ENCODE results near the gene CYB5R4. TPM values are rescaled to one million over a fixed set of nuclear protein-coding genes. Genes with fewer than 3 reads are reported as not detected.
"Not testable (repeated sequence)": the region's sequence is repeated elsewhere in the genome, so short reads cannot be mapped to it uniquely, and the experiment has no call there.

The CYB5R4 gene
- total RNA-seq, 2 donors from 2014 or later: 13.7 to 18.9 TPM

DNA sequence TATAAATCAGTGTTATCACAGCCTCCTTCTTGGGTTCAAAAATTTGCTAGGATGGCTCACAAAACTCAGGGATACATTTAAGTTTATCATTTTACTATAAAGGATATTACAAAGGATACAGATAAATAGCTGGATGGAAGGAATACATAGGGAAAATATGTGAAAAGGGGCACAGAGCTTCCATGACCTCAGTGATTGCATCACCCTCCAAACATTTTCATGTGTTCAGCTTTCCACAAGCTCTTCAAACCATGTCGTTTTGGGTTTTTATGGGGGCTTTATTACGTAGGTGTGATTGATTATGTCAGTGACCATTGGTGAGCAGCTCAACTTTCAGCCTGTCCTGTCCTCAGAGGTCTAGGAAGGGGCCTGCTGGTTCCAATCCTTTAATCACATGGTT lies 68.0 kb downstream of the CYB5R4 start:
- Histone ChIP-seq H3K9ac (ENCODE audit: extremely low read depth, low read length, poor library complexity, severe bottlenecking) (no peak overlapping the region), H3K4me3 (ENCODE audit: low read length) (no peak overlapping the region), H3K27ac (ENCODE audit: low read depth, low read length) (no peak overlapping the region), H3K4me1 (ENCODE audit: control insufficient read depth, insufficient read depth, low read length) (no peaks in the 10 kb centered on the region), H3K9me3 (ENCODE audit: control insufficient read depth, low read length) (no peaks in the 10 kb centered on the region), H3K36me3 (ENCODE audit: control insufficient read depth, insufficient read depth, low read length) (peaks cover 6% of the 10 kb centered on the region), H3K27me3 (ENCODE audit: control insufficient read depth, insufficient read depth, low read length, poor library complexity, severe bottlenecking) (no peaks in the 10 kb centered on the region)
- H3K27me3 Mint-ChIP-seq (ENCODE audit: insufficient read depth): no peaks in the 10 kb centered on the region
- 97 to 100% methylated on average over 1 to 2 of the region's 2 CpGs for WGBS, 2 experiments (ENCODE audit: insufficient coverage in 1 of 2, insufficient read length in 1 of 2)
- peaks cover 29% of the 10 kb centered on the region for H3K36me3 Mint-ChIP-seq (ENCODE audit: low read depth)
- no peaks in the 10 kb centered on the region for H3K9me3 Mint-ChIP-seq
- DNase-seq: no peak
- TF ChIP-seq, protein P1, sequence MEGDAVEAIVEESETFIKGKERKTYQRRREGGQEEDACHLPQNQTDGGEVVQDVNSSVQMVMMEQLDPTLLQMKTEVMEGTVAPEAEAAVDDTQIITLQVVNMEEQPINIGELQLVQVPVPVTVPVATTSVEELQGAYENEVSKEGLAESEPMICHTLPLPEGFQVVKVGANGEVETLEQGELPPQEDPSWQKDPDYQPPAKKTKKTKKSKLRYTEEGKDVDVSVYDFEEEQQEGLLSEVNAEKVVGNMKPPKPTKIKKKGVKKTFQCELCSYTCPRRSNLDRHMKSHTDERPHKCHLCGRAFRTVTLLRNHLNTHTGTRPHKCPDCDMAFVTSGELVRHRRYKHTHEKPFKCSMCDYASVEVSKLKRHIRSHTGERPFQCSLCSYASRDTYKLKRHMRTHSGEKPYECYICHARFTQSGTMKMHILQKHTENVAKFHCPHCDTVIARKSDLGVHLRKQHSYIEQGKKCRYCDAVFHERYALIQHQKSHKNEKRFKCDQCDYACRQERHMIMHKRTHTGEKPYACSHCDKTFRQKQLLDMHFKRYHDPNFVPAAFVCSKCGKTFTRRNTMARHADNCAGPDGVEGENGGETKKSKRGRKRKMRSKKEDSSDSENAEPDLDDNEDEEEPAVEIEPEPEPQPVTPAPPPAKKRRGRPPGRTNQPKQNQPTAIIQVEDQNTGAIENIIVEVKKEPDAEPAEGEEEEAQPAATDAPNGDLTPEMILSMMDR (conservative IDR thresholded peaks at IDR 0.05): no peak
- H3K4me1 Mint-ChIP-seq: no peaks in the 10 kb centered on the region
- H3K4me3 Mint-ChIP-seq: no peak overlapping the region
- no peak overlapping the region for H3K27ac Mint-ChIP-seq

DNA sequence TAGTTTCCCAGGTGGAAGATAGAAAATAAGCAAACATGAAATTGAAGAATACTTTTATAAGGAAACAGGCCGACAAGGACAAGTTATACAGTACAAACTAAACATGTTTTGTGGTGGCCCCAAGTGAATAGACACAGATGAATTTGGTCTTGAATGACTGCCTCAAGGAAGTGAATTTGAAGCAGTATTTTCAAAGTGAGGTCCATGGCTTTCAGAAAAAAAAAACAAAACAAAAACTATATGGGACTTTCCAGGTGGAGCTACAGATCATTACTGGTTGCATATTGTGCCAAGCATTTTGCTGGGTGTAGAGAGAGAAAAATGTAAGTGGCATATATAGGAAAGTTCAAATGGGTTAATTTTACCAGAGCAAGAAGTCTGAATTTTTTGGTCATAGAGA lies 68.8 kb downstream of the CYB5R4 start:
- Histone ChIP-seq H3K9ac (ENCODE audit: extremely low read depth, low read length, poor library complexity, severe bottlenecking) (no peak overlapping the region), H3K9me3 (ENCODE audit: control insufficient read depth, low read length) (no peaks in the 10 kb centered on the region), H3K4me3 (ENCODE audit: low read length) (no peak overlapping the region), H3K36me3 (ENCODE audit: control insufficient read depth, insufficient read depth, low read length) (peaks cover 6% of the 10 kb centered on the region), H3K27ac (ENCODE audit: low read depth, low read length) (no peak overlapping the region), H3K27me3 (ENCODE audit: control insufficient read depth, insufficient read depth, low read length, poor library complexity, severe bottlenecking) (no peaks in the 10 kb centered on the region), H3K4me1 (ENCODE audit: control insufficient read depth, insufficient read depth, low read length) (no peaks in the 10 kb centered on the region)
- H3K4me1 Mint-ChIP-seq: no peaks in the 10 kb centered on the region
- WGBS, 2 experiments (ENCODE audit: insufficient coverage in 1 of 2, insufficient read length in 1 of 2): 92 to 100% methylated on average over 1 of the region's 1 CpG
- H3K4me3 Mint-ChIP-seq: no peak overlapping the region
- no peak for DNase-seq
- no peaks in the 10 kb centered on the region for H3K27me3 Mint-ChIP-seq (ENCODE audit: insufficient read depth)
- H3K36me3 Mint-ChIP-seq (ENCODE audit: low read depth): peaks cover 28% of the 10 kb centered on the region
- TF ChIP-seq, protein P1 (conservative IDR thresholded peaks at IDR 0.05): no peak
- H3K9me3 Mint-ChIP-seq: no peaks in the 10 kb centered on the region
- no peak overlapping the region for H3K27ac Mint-ChIP-seq

DNA sequence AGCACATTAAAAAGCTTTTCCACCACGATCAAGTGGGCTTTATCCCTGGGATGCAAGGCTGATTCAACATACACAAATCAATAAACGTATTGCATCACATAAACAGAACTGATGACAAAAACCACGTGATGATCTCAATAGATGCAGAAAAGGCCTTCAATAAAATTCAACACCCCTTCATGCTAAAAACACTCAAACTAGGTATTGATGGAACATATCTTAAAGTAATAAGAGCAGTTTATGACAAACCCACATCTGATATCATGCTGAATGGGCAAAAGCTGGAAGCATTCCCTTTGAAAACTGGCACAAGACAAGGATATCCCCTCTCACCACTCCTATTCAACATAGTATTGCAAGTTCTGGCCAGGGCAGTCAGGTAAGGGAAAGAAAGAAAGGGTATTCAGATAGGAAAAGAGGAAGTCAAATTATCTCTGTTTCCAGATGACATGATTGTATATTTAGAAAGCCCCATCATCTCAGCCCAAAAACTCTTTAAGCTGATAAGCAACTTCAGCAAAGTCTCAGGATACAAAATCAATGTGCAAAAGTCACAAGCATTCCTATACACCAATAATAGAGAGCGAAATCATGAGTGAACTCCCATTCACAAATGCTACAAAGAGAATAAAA lies 86.8 kb downstream of the CYB5R4 start:
- peaks cover 30% of the 10 kb centered on the region for H3K36me3 Mint-ChIP-seq (ENCODE audit: low read depth)
- H3K9me3 Mint-ChIP-seq: peaks cover 46% of the 10 kb centered on the region
- not testable (repeated sequence) for H3K27me3 ChIP-seq (ENCODE audit: control insufficient read depth, insufficient read depth, low read length, poor library complexity, severe bottlenecking); DNase-seq; H3K9ac ChIP-seq (ENCODE audit: extremely low read depth, low read length, poor library complexity, severe bottlenecking); H3K4me1 ChIP-seq (ENCODE audit: control insufficient read depth, insufficient read depth, low read length); H3K27ac Mint-ChIP-seq; H3K27me3 Mint-ChIP-seq (ENCODE audit: insufficient read depth); H3K4me3 ChIP-seq (ENCODE audit: low read length); H3K4me3 Mint-ChIP-seq; H3K27ac ChIP-seq (ENCODE audit: low read depth, low read length); H3K4me1 Mint-ChIP-seq
- 71 to 92% methylated on average over 3 to 4 of the region's 4 CpGs for WGBS, 2 experiments (ENCODE audit: insufficient coverage in 1 of 2, insufficient read length in 1 of 2)
- H3K36me3 ChIP-seq (ENCODE audit: control insufficient read depth, insufficient read depth, low read length): peaks cover 14% of the 10 kb centered on the region
- peaks cover 31% of the 10 kb centered on the region for H3K9me3 ChIP-seq (ENCODE audit: control insufficient read depth, low read length)

DNA sequence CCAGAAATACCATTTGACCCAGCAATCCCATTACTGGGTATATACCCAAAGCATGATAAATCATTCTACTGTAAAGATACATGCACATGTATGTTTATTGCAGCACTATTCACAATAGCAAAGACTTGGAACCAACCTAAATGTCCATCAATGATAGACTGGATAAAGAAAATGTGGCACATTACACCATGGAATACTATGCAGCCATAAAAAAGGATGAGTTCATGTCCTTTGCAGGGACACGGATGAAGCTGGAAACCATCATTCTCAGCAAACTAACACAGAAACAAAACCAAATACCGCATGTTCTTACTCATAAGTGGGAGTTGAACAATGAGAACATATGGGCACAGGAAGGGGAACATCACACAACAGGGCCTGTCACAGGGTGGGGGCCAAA lies 88.5 kb downstream of the CYB5R4 start:
- DNase-seq: not testable (repeated sequence)
- 94% methylated on average over 2 of the region's 2 CpGs; no CpG with 5 or more reads in 1 of the 2 experiments for WGBS, 2 experiments (ENCODE audit: insufficient coverage in 1 of 2, insufficient read length in 1 of 2)

More for the DNA sequence above, 88.5 kb downstream of the CYB5R4 start:
- not testable (repeated sequence) for H3K27me3 Mint-ChIP-seq (ENCODE audit: insufficient read depth); H3K36me3 ChIP-seq (ENCODE audit: control insufficient read depth, insufficient read depth, low read length); H3K27ac ChIP-seq (ENCODE audit: low read depth, low read length); H3K4me3 ChIP-seq (ENCODE audit: low read length); H3K27ac Mint-ChIP-seq; H3K27me3 ChIP-seq (ENCODE audit: control insufficient read depth, insufficient read depth, low read length, poor library complexity, severe bottlenecking); H3K4me3 Mint-ChIP-seq; H3K9ac ChIP-seq (ENCODE audit: extremely low read depth, low read length, poor library complexity, severe bottlenecking); H3K4me1 Mint-ChIP-seq; H3K4me1 ChIP-seq (ENCODE audit: control insufficient read depth, insufficient read depth, low read length)
- H3K9me3 Mint-ChIP-seq: peaks cover 41% of the 10 kb centered on the region
- peaks cover 16% of the 10 kb centered on the region for H3K9me3 ChIP-seq (ENCODE audit: control insufficient read depth, low read length)
- H3K36me3 Mint-ChIP-seq (ENCODE audit: low read depth): peaks cover 20% of the 10 kb centered on the region

Measured in endodermal cell (in vitro differentiated cells).